Liver (tissue), 9 donors: ENCODE measurements around the gene RNF220. TPM values are rescaled to one million over a fixed set of nuclear protein-coding genes. Genes with fewer than 3 reads are reported as not detected.

Source experiments
- DNase-seq: peaks from one replicate; pipeline ENCODE4 v3.0.0-alpha.2; 2017; ENCODE audit warnings: low spot score
- H3K27ac ChIP-seq, 2 donors: one replicate each; pipeline ENCODE4 v1.7.0; 2013; ENCODE audit warnings: inconsistent platforms in 2 of 2, low read length in 2 of 2, control low read depth in 1 of 2, low read depth in 1 of 2, mild to moderate bottlenecking in 1 of 2
- H3K27me3 ChIP-seq, 4 donors: one replicate each; pipeline versions ENCODE4 v1.6.1 to v1.7.0; 2013; ENCODE audit warnings: low read length in 3 of 4, inconsistent platforms in 1 of 4, mild to moderate bottlenecking in 1 of 4, moderate library complexity in 1 of 4; ENCODE audit not compliant: control insufficient read depth in 4 of 4, insufficient read depth in 4 of 4
- H3K36me3 ChIP-seq, 4 donors: one replicate each; pipeline versions ENCODE4 v1.6.1 to v1.7.0; 2013; ENCODE audit warnings: low read length in 3 of 4, mild to moderate bottlenecking in 3 of 4, low read depth in 1 of 4, moderate library complexity in 1 of 4; ENCODE audit not compliant: control insufficient read depth in 4 of 4, insufficient read depth in 3 of 4
- H3K4me1 ChIP-seq, 4 donors: one replicate each; pipeline versions ENCODE4 v1.6.1 to v1.7.0; 2013; ENCODE audit warnings: low read length in 3 of 4, mild to moderate bottlenecking in 3 of 4, moderate library complexity in 1 of 4; ENCODE audit not compliant: control insufficient read depth in 4 of 4, insufficient read depth in 4 of 4
- H3K4me3 ChIP-seq, 3 donors: one replicate each; pipeline versions ENCODE4 v1.6.1 to v1.7.0; 2013; ENCODE audit warnings: low read length in 3 of 3, control low read depth in 1 of 3, low read depth in 1 of 3, mild to moderate bottlenecking in 1 of 3
- H3K9ac ChIP-seq, 2 donors: one replicate each; pipeline ENCODE4 v1.7.0; 2013; ENCODE audit warnings: low read length in 2 of 2, mild to moderate bottlenecking in 2 of 2, moderate library complexity in 2 of 2, control low read depth in 1 of 2, low read depth in 1 of 2
- H3K9me3 ChIP-seq, 4 donors: one replicate each; pipeline versions ENCODE4 v1.6.1 to v1.7.0; 2013; ENCODE audit warnings: low read length in 3 of 4; ENCODE audit not compliant: control insufficient read depth in 4 of 4
- CTCF ChIP-seq: fragments of 150-350 bp; IDR thresholded peaks from 2 replicates; pipeline ENCODE4 v1.5.1; 2017; ENCODE audit warnings: improper control_type of control experiment, low read depth, low read length; ENCODE audit not compliant: missing input control
- EGR1 ChIP-seq, 2 donors: IDR thresholded peaks; 2 replicates each; pipeline ENCODE4 v1.6.1; 2016 to 2018; ENCODE audit warnings: antibody characterized with exemption in 2 of 2, low read depth in 2 of 2
- FOXA1 ChIP-seq: IDR thresholded peaks from 2 replicates; pipeline ENCODE4 v1.6.1; 2016; ENCODE audit warnings: antibody characterized with exemption
- FOXA2 ChIP-seq: IDR thresholded peaks from 2 replicates; pipeline ENCODE4 v1.6.1; 2016; ENCODE audit warnings: antibody characterized with exemption
- GABPA ChIP-seq, 2 donors: IDR thresholded peaks in 1 of 2; conservative IDR thresholded peaks in 1 of 2; 2 replicates each; pipeline ENCODE4 v1.6.1; 2016; ENCODE audit warnings: antibody characterized with exemption in 2 of 2, mild to moderate bottlenecking in 1 of 2, moderate library complexity in 1 of 2
- MAX ChIP-seq: IDR thresholded peaks from 2 replicates; pipeline ENCODE4 v1.6.1; 2016; ENCODE audit warnings: antibody characterized with exemption
- NR2F2 ChIP-seq: IDR thresholded peaks from 2 replicates; pipeline ENCODE4 v1.6.1; 2016; ENCODE audit warnings: antibody characterized with exemption
- RAD21 ChIP-seq, 2 donors: IDR thresholded peaks; 2 replicates each; pipeline ENCODE4 v1.6.1; 2016; ENCODE audit warnings: antibody characterized with exemption in 2 of 2, mild to moderate bottlenecking in 2 of 2
- REST ChIP-seq: IDR thresholded peaks from 2 replicates; pipeline ENCODE4 v1.6.1; 2016; ENCODE audit warnings: antibody characterized with exemption, mild to moderate bottlenecking
- TAF1 ChIP-seq: conservative IDR thresholded peaks from 2 replicates; pipeline ENCODE4 v1.6.1; 2016; ENCODE audit warnings: antibody characterized with exemption, mild to moderate bottlenecking
- YY1 ChIP-seq: IDR thresholded peaks from 2 replicates; pipeline ENCODE4 v1.6.1; 2016; ENCODE audit warnings: antibody characterized with exemption, mild to moderate bottlenecking
- WGBS: extraction: QIAGEN DNeasy Blood & Tissue Kit; methylation state at CpG from one replicate; pipeline ENCODE4 v1.1.7; 2013; 5-methylcytosine and 5-hydroxymethylcytosine counted together
- polyA plus RNA-seq, 2 donors: library from polyadenylated mRNA; stranded (reverse) in 1 of 2; unstranded in 1 of 2; fragments of 200-250 nt in 1 of 2; fragments of >200 nt in 1 of 2; fragmentation: Nextera tagmentation in 1 of 2; extraction: Ambion mirVana in 1 of 2; gene quantifications; one replicate each; pipeline versions ENCODE4 v1.2.1 to v1.2.3, GENCODE V29; 2013 to 2015
- total RNA-seq, 2 donors: library from RNA; depleted of rRNA; stranded (reverse); fragments of >200 nt; gene quantifications; one replicate each; pipeline ENCODE4 v1.2.3, GENCODE V29; 2014
- TF ChIP-seq, protein P1 (sequence below): IDR thresholded peaks from 2 replicates; pipeline ENCODE4 v1.6.1; 2016; ENCODE audit warnings: antibody characterized with exemption
- donor health status: healthy.
- donor health status: healthy.
- donor health status: healthy.
- donor health status: healthy.
- donor health status: healthy.

RNF220 gene
- total and polyA plus RNA-seq, 4 donors, result 18.2 to 35.8 (median 26.1) TPM

DNA sequence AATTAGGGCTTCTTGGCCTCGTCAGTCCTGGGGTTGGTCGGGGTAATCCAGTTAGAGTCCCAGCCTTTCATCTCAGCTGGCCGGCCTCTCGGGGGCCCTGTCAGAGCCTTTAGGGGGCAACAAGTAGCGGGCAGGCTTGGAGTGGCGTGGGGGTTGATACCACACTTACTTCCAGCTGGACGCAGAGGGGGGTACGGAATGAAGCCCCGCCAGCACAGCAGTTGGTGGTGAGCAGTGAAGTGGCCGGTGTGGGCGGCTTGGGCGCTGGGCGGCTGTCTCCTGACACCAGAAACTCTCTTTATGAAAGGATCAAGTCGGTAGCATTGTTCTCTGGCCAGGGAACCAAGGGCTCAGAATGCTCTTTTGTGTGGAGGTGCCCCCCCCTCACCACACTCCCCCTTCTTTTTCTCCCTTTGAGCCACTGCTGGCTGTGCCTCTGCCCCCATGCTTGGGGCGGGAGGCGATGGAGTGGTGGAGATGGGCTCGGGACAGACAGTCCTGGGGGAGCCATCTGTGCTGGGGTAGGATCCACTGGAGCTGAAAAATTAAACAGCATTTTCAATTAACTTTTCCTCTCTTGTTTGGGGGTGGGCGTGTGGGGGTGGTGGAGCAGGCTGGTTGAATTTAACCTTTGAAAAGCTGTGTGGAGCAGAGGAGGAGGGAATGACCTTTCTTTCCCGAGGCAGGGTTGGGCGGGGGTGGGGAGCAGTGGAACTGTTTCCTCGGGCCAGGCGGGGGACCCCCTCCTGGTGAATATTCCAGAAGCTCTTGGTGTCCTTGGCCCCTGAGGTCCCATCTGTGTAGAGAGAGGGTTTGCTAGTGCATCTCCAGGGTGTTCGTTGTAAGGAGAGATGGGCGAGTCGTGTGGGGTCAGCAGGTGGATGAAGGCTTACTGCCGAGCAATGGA is 102.7 kb downstream of the RNF220 start:
- Histone ChIP-seq H3K4me1 (no peaks in the 10 kb centered on the region), H3K27me3 (no peaks in the 10 kb centered on the region), H3K9ac (no peak overlapping the region), H3K36me3 (no peaks in the 10 kb centered on the region), H3K27ac (no peak overlapping the region), H3K4me3 (no peak overlapping the region), H3K9me3 (no peaks in the 10 kb centered on the region)
- TF ChIP-seq TAF1 (no peak), FOXA1 (no peak), FOXA2 (no peak), CTCF (no peak), RAD21 (IDR thresholded peaks at IDR 0.05) (no peak), MAX (no peak)
- TF ChIP-seq, protein P1, sequence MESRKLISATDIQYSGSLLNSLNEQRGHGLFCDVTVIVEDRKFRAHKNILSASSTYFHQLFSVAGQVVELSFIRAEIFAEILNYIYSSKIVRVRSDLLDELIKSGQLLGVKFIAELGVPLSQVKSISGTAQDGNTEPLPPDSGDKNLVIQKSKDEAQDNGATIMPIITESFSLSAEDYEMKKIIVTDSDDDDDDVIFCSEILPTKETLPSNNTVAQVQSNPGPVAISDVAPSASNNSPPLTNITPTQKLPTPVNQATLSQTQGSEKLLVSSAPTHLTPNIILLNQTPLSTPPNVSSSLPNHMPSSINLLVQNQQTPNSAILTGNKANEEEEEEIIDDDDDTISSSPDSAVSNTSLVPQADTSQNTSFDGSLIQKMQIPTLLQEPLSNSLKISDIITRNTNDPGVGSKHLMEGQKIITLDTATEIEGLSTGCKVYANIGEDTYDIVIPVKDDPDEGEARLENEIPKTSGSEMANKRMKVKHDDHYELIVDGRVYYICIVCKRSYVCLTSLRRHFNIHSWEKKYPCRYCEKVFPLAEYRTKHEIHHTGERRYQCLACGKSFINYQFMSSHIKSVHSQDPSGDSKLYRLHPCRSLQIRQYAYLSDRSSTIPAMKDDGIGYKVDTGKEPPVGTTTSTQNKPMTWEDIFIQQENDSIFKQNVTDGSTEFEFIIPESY, result no peak
- WGBS, result 58% methylated on average over 26 of the region's 26 CpGs
- DNase-seq, result no peak

DNA sequence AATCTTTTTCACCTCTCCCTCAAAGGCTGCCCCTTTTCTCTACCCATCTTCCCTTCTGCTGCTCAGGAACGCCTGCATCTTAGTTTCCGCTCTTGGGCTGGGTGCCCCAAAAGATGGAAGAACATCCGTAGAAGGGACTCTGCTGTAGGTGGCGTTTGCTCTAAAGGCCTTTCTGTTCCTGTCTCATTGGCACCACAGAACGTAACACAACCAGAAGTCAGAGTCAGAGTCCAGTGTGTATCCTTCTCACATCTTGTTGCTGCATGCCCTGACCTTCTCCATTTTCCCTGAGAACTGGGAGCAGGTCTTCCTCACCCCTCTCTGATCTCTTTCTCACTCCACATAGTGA is 103.3 kb downstream of the RNF220 start:
- Histone ChIP-seq H3K4me3 (no peak overlapping the region), H3K9me3 (no peaks in the 10 kb centered on the region), H3K27ac (no peak overlapping the region), H3K36me3 (no peaks in the 10 kb centered on the region), H3K9ac (no peak overlapping the region), H3K27me3 (no peaks in the 10 kb centered on the region), H3K4me1 (no peaks in the 10 kb centered on the region)
- TF ChIP-seq NR2F2 (no peak), RAD21 (IDR thresholded peaks at IDR 0.05) (no peak), CTCF (no peak), YY1 (no peak), EGR1 (IDR thresholded peaks at IDR 0.05; ENCODE audit: low read depth in 2 of 2) (no peak), FOXA1 (no peak), GABPA (IDR thresholded peaks at IDR 0.05 in 1 of 2, conservative IDR thresholded peaks at IDR 0.05 in 1 of 2) (no peak), REST (no peak)
- no peak for DNase-seq
- 87% methylated on average over 5 of the region's 5 CpGs for WGBS
